Activated CD8-positive, alpha-beta memory T cell treated with anti-CD3 and anti-CD28 coated beads for 36 hours (primary cell): ENCODE data around the gene HIRA. TPM values are rescaled to one million over a fixed set of nuclear protein-coding genes. Genes with fewer than 3 reads are reported as not detected.
"Not testable (repeated sequence)": the region's sequence is repeated elsewhere in the genome, so short reads cannot be mapped to it uniquely, and the experiment has no call there.

ENCODE experiments used
- CTCF ChIA-PET: fragments of 350-600 bp; sonication (Branson Sonifier 250); formaldehyde crosslinking; loops from one replicate; lab custom pipeline; 2021; ENCODE audit warnings: antibody characterized with exemption; lab: Charles Lee
- POLR2A ChIA-PET: fragments of 350-600 bp; sonication (Branson Sonifier 250); formaldehyde crosslinking; loops from one replicate; lab custom pipeline; 2021; ENCODE audit warnings: antibody characterized with exemption; lab: Charles Lee
- total RNA-seq, 2 experiments: library from RNA; stranded (reverse); gene quantifications; one replicate each; pipeline ENCODE4 v1.2.3, GENCODE V29; 2021

The HIRA gene
- total RNA-seq, 2 experiments from 2014 or later = 45.2 to 49.6 TPM

GRCh38 chr22:19447330-19448075 is 16.0 kb upstream of the HIRA start, which contains the start of gene C22orf39:
Gene C22orf39, minus strand, starts transcription at chr22:19447711. Its CDS starts 23 bp downstream, at chr22:19447688.
- POLR2A ChIA-PET = interaction anchor here (0.5 to 1.9 kb wide), 4 partner anchors 13 to 303 kb away, joined by 3 to 13 read pairs (median 4); partner anchors contain the start of genes ESS2, HIRA and MRPL40
- CTCF ChIA-PET = interaction anchor here (0.6 to 2.2 kb wide), 4 partner anchors 14 to 271 kb away, joined by 3 to 9 read pairs (median 4); partner anchors contain the start of gene UFD1

- ChIA-PET POLR2A (interaction anchor here (1.0 to 1.9 kb wide), 3 partner anchors 13 to 302 kb away, joined by 3 to 13 read pairs (median 5); partner anchors contain the start of genes ESS2, HIRA and MRPL40), CTCF (interaction anchor here (1.0 to 2.2 kb wide), 2 partner anchors 13 to 32 kb away, joined by 4 to 9 read pairs; partner anchors contain the start of gene UFD1)
These were observed 15.2 kb upstream of the HIRA start for GRCh38 chr22:19446603-19447329.

- CTCF ChIA-PET = interaction anchor here (0.6 to 1.5 kb wide), 2 partner anchors 13 to 15 kb away, joined by 3 read pairs; no protein-coding TSS in a partner anchor
- POLR2A ChIA-PET = not testable (repeated sequence)
These were observed 13.9 kb upstream of the HIRA start for GRCh38 chr22:19445279-19445982.

- CTCF ChIA-PET = interaction anchor here (0.6 kb wide), 1 partner anchor 23 kb away, joined by 7 read pairs; no protein-coding TSS in a partner anchor
- POLR2A ChIA-PET = interaction anchor here (0.7 kb wide), 1 partner anchor 9 kb away, joined by 3 read pairs; no protein-coding TSS in a partner anchor
These were observed 12.1 kb upstream of the HIRA start for GRCh38 chr22:19443544-19444211.

GRCh38 chr22:19442166-19442565 is 10.6 kb upstream of the HIRA start:
- ChIA-PET CTCF (no interaction called here), POLR2A (no interaction called here)

- CTCF ChIA-PET = no interaction called here
- POLR2A ChIA-PET = interaction anchor here (0.7 kb wide), 2 partner anchors 19 to 1200 kb away, joined by 4 to 6 read pairs; no protein-coding TSS in a partner anchor
These were observed 9.1 kb upstream of the HIRA start for GRCh38 chr22:19440411-19441195.

- ChIA-PET POLR2A (no interaction called here), CTCF (no interaction called here)
These were observed 6.8 kb upstream of the HIRA start for GRCh38 chr22:19438298-19438697.

- POLR2A ChIA-PET = not testable (repeated sequence)
- CTCF ChIA-PET = interaction anchor here (0.6 kb wide), 1 partner anchor 301 kb away, joined by 5 read pairs; no protein-coding TSS in a partner anchor
These were observed 5.1 kb upstream of the HIRA start for GRCh38 chr22:19436444-19437161.

GRCh38 chr22:19434829-19435580 is 3.5 kb upstream of the HIRA start:
- ChIA-PET CTCF (interaction anchor here (2.0 kb wide), 1 partner anchor 13 kb away, joined by 9 read pairs; the partner anchor contains the start of gene C22orf39), POLR2A (interaction anchor here (0.7 kb wide), 1 partner anchor 9 kb away, joined by 3 read pairs; no protein-coding TSS in a partner anchor)

- CTCF ChIA-PET = interaction anchor here (2.0 kb wide), 1 partner anchor 13 kb away, joined by 9 read pairs; the partner anchor contains the start of gene C22orf39
- POLR2A ChIA-PET = interaction anchor here (0.6 kb wide), 1 partner anchor 13 kb away, joined by 3 read pairs; the partner anchor contains the start of gene C22orf39
These were observed 2.9 kb upstream of the HIRA start for GRCh38 chr22:19434401-19434800.

GRCh38 chr22:19432133-19432851 is 759 bp upstream of the HIRA start, which contains the start of gene MRPL40:
Gene MRPL40, plus strand, starts transcription at chr22:19432545. Its CDS starts 10 bp downstream, at chr22:19432555.
- POLR2A ChIA-PET = interaction anchor here (0.9 to 2.1 kb wide), 4 partner anchors 12 to 288 kb away, joined by 3 to 13 read pairs (median 5); partner anchors contain the start of genes C22orf39, ESS2 and SLC25A1
- CTCF ChIA-PET = interaction anchor here (0.8 to 1.2 kb wide), 2 partner anchors 17 to 197 kb away, joined by 3 read pairs; no protein-coding TSS in a partner anchor

- ChIA-PET CTCF (interaction anchor here (1.0 to 1.2 kb wide), 2 partner anchors 10 to 18 kb away, joined by 3 read pairs; no protein-coding TSS in a partner anchor), POLR2A (interaction anchor here (0.8 to 2.1 kb wide), 5 partner anchors 10 to 287 kb away, joined by 3 to 13 read pairs (median 4); partner anchors contain the start of genes C22orf39, ESS2 and SLC25A1)
These were observed 517 bp downstream of the HIRA start for GRCh38 chr22:19430890-19431541.

GRCh38 chr22:19429950-19430889 is 1.3 kb downstream of the HIRA start:
- ChIA-PET CTCF (no interaction called here), POLR2A (interaction anchor here (0.8 to 2.0 kb wide), 2 partner anchors 10 to 48 kb away, joined by 3 to 6 read pairs; no protein-coding TSS in a partner anchor)
